GM12878 (cell line): ENCODE data around the gene AKAP13. TPM values are rescaled to one million over a fixed set of nuclear protein-coding genes. Genes with fewer than 3 reads are reported as not detected.

ENCODE experiments used
- ATAC-seq: fragments of 200-7000 bp; cut with Tn5 transposase; 3 replicates; pipeline ENCODE4 v1.9.1; 2020; ENCODE audit warnings: mild to moderate bottlenecking, moderate library complexity
- BruUV-seq: library from RNA; stranded (reverse); fragments of 400-500 nt; replicated peaks from 2 replicates; lab custom pipeline; 2021; lab: Mats Ljungman, UMichigan
- CTCF ChIA-PET: fragments of 300-600 bp; sonication (Branson Sonifier 250); formaldehyde crosslinking; extraction: SDS; loops from one replicate; lab custom pipeline; 2021; ENCODE audit warnings: inconsistent platforms; lab: Yijun Ruan, JAX
- POLR2A ChIA-PET: fragments of 350-600 bp; formaldehyde crosslinking; extraction: SDS; loops from one replicate; lab custom pipeline; 2021; ENCODE audit warnings: inconsistent platforms; lab: Charles Lee
- RAD21 ChIA-PET: fragments of 300-600 bp; sonication (Branson Sonifier 250); formaldehyde crosslinking; loops from one replicate; lab custom pipeline; 2023; ENCODE audit warnings: antibody characterized with exemption; ENCODE audit not compliant: unreplicated experiment; lab: Charles Lee
- SMC1A ChIA-PET: fragments of 300-600 bp; sonication (Branson Sonifier 250); formaldehyde crosslinking; loops from one replicate; lab custom pipeline; 2023; ENCODE audit not compliant: unreplicated experiment, uncharacterized antibody; lab: Charles Lee
- DNase-seq: peaks from one replicate; pipeline ENCODE4 v3.0.0-alpha.2; 2011; ENCODE audit warnings: low read depth, low spot score
- FAIRE-seq: peaks from 3 replicates; lab custom pipeline; 2011; peaks lifted over from hg19 to GRCh38; lab: Jason Lieb, UNC
- H2AFZ ChIP-seq: 2 replicates; pipeline ENCODE4 v1.6.0; 2011; ENCODE audit warnings: low read depth, low read length, control low read depth; ENCODE audit not compliant: control insufficient read depth
- H3K27ac ChIP-seq: 2 replicates; pipeline ENCODE4 v1.5.1; 2011; ENCODE audit warnings: control low read depth; ENCODE audit not compliant: control insufficient read depth, insufficient read depth
- H3K27me3 ChIP-seq, 2 experiments: replicated peaks in 1 of 2; 2 replicates each; pipeline versions ENCODE4 v1.6.0 to v1.6.1; 2011; ENCODE audit warnings: low read length in 1 of 2; ENCODE audit not compliant: control insufficient read depth in 2 of 2, insufficient read depth in 2 of 2
- H3K36me3 ChIP-seq, 2 experiments: 2 replicates each; pipeline ENCODE4 v1.5.1; 2011; ENCODE audit warnings: low read length in 1 of 2; ENCODE audit not compliant: control insufficient read depth in 2 of 2, insufficient read depth in 2 of 2
- H3K4me1 ChIP-seq: 2 replicates; pipeline ENCODE4 v1.6.1; 2011; ENCODE audit warnings: mild to moderate bottlenecking, low read length, moderate library complexity, mixed read lengths; ENCODE audit not compliant: control insufficient read depth, insufficient read depth
- H3K4me2 ChIP-seq: 2 replicates; pipeline ENCODE4 v1.6.0; 2011; ENCODE audit warnings: control low read depth; ENCODE audit not compliant: control insufficient read depth, insufficient read depth
- H3K4me3 ChIP-seq: fragments of 200-600 bp; sonication (generic); 2 replicates; pipeline ENCODE4 v1.5.1; 2016
- H3K79me2 ChIP-seq: 2 replicates; pipeline ENCODE4 v1.6.0; 2011; ENCODE audit warnings: low read length; ENCODE audit not compliant: control insufficient read depth, insufficient read depth
- H3K9ac ChIP-seq: 2 replicates; pipeline ENCODE4 v1.8.0; 2011; ENCODE audit warnings: low read length, control low read depth, mixed read lengths; ENCODE audit not compliant: control insufficient read depth, insufficient read depth
- H3K9me3 ChIP-seq: replicated peaks from 3 replicates; pipeline ENCODE4 v1.5.1; 2011; ENCODE audit warnings: mild to moderate bottlenecking, low read length; ENCODE audit not compliant: control insufficient read depth, insufficient read depth
- H4K20me1 ChIP-seq: 2 replicates; pipeline ENCODE4 v1.6.0; 2011; ENCODE audit not compliant: control insufficient read depth, insufficient read depth
- CBX3 ChIP-seq: fragments of 200-600 bp; sonication (generic); IDR thresholded peaks from 2 replicates; pipeline ENCODE4 v1.6.1; 2016; ENCODE audit warnings: low read depth, borderline replicate concordance
- CHD4 ChIP-seq: fragments of 200-600 bp; sonication (generic); IDR thresholded peaks from 2 replicates; pipeline ENCODE4 v1.6.1; 2016; ENCODE audit warnings: mild to moderate bottlenecking
- ETV6 ChIP-seq, 2 experiments: fragments of 450-650 bp in 1 of 2; IDR thresholded peaks in 1 of 2; conservative IDR thresholded peaks in 1 of 2; 2 replicates each; pipeline ENCODE4 v1.6.1; 2014; ENCODE audit warnings: antibody characterized with exemption in 1 of 2, borderline replicate concordance in 1 of 2, low read depth in 1 of 2, mild to moderate bottlenecking in 1 of 2, moderate library complexity in 1 of 2
- FOXM1 ChIP-seq: IDR thresholded peaks from 2 replicates; pipeline ENCODE4 v1.6.1; 2012; ENCODE audit warnings: low read depth, mild to moderate bottlenecking, inconsistent platforms, low read length, moderate library complexity
- LARP7 ChIP-seq: fragments of 450-650 bp; IDR thresholded peaks from 2 replicates; pipeline ENCODE4 v1.6.1; 2017; ENCODE audit warnings: mild to moderate bottlenecking
- MXI1 ChIP-seq: fragments of 150-350 bp; IDR thresholded peaks from 2 replicates; pipeline ENCODE4 v1.6.1; 2011; ENCODE audit warnings: low read depth, mild to moderate bottlenecking, inconsistent platforms, low read length, improper control_type of control experiment
- NR2C2 ChIP-seq: IDR thresholded peaks from 2 replicates; pipeline ENCODE4 v1.6.1; 2011; ENCODE audit warnings: borderline replicate concordance, low read depth; ENCODE audit not compliant: control insufficient read depth, insufficient read length
- PAX5 ChIP-seq: IDR thresholded peaks from 2 replicates; pipeline ENCODE4 v1.6.1; 2011; ENCODE audit warnings: low read depth, low read length, borderline replicate concordance
- RBBP5 ChIP-seq: fragments of 200-600 bp; sonication (generic); conservative IDR thresholded peaks from 2 replicates; pipeline ENCODE4 v1.6.1; 2016
- RCOR1 ChIP-seq: conservative IDR thresholded peaks from 2 replicates; pipeline ENCODE4 v1.6.1; 2012; ENCODE audit warnings: low read depth, low read length, improper control_type of control experiment
- SIX5 ChIP-seq: IDR thresholded peaks from 2 replicates; pipeline ENCODE4 v1.6.1; 2011; ENCODE audit warnings: mild to moderate bottlenecking, low read depth, low read length, moderate library complexity; ENCODE audit not compliant: severe bottlenecking
- SP1 ChIP-seq: IDR thresholded peaks from one replicate; pipeline ENCODE4 v1.6.1; 2011; ENCODE audit warnings: low read depth, low read length
- SUZ12 ChIP-seq: fragments of 200-600 bp; sonication (generic); IDR thresholded peaks from one replicate; pipeline ENCODE4 v1.6.1; 2018; ENCODE audit warnings: antibody characterized with exemption, mild to moderate bottlenecking; ENCODE audit not compliant: unreplicated experiment
- ZBTB40 ChIP-seq: fragments of 450-650 bp; IDR thresholded peaks from 2 replicates; pipeline ENCODE4 v1.6.1; 2016; ENCODE audit warnings: mild to moderate bottlenecking, moderate library complexity, borderline replicate concordance
- ZNF687 ChIP-seq: fragments of 450-650 bp; IDR thresholded peaks from 2 replicates; pipeline ENCODE4 v1.6.1; 2017; ENCODE audit warnings: mild to moderate bottlenecking, moderate library complexity
- WGBS: methylation state at CpG from one replicate; pipeline ENCODE4 v1.1.6; 2016; ENCODE audit warnings: low lambda C conversion rate; ENCODE audit not compliant: insufficient replicate concordance, insufficient coverage; ENCODE audit errors: missing lambda C conversion rate; 5-methylcytosine and 5-hydroxymethylcytosine counted together
- in situ Hi-C: fragments of 300-500 bp; cut with MboI; formaldehyde crosslinking; loops from 9 replicates; pipeline ENCODE4 v1.14.3; 2018; ENCODE audit warnings: mixed read lengths
- intact Hi-C: fragments of 100-400 bp; cut with micrococcal nuclease; formaldehyde crosslinking; loops from one replicate; pipeline ENCODE4 v1.14.2; 2022; ENCODE audit not compliant: unreplicated experiment
- polyA plus RNA-seq, 11 experiments: library from polyadenylated mRNA; depleted of rRNA in 4 of 11; unstranded in 6 of 11; stranded (reverse) in 5 of 11; fragments of >200 nt; fragmentation: Nextera tagmentation in 4 of 11; fragmentation: Illumina TruSeq in 1 of 11; extraction: Ambion mirVana in 4 of 11; extraction: Trizol in 1 of 11; gene quantifications; 1 replicate in 1 of 11; 2 replicates in 10 of 11; pipeline versions ENCODE4 v1.2.1 to v1.2.3, GENCODE V29; 2011 to 2016; ENCODE audit warnings: inconsistent platforms in 2 of 11, missing spikeins in 2 of 11, low read depth in 1 of 11
- total RNA-seq, 4 experiments: library from RNA; depleted of rRNA in 3 of 4; stranded (reverse); fragments of >200 nt in 3 of 4; fragmentation: Illumina TruSeq in 1 of 4; extraction: Trizol in 1 of 4; gene quantifications; 2 replicates each; pipeline versions ENCODE4 v1.2.1 to v1.2.3, GENCODE V29; 2013 to 2021

AKAP13 gene
- total and polyA plus RNA-seq, 10 of the 15 experiments (the other 5 are each of a cell fraction or from before 2014, with no cell fraction given) = 14.4 to 74.9 (median 55.1) TPM

- ATAC-seq (peak; percentile 77), FAIRE-seq (no peak), DNase-seq (peak; percentile 84)
- in situ Hi-C loops = no loop called here
- Histone ChIP-seq H3K4me2 (peak overlapping the region; percentile 91), H3K27ac (peak overlapping the region; percentile 75), H3K36me3 (no peaks in the 10 kb centered on the region; a peak in 1 of 4 replicates), H3K9ac (no peak overlapping the region), H3K9me3 (no peaks in the 10 kb centered on the region; the same call in none of the 3 replicates), H3K4me1 (peaks cover 81% of the 10 kb centered on the region), H3K27me3 (no peaks in the 10 kb centered on the region), H2AFZ (no peak overlapping the region), H3K79me2 (peaks cover 92% of the 10 kb centered on the region), H3K4me3 (peak overlapping the region; percentile 36; the same call in 1 of the 2 replicates), H4K20me1 (no peaks in the 10 kb centered on the region)
- SMC1A ChIA-PET = interaction anchor here (0.7 to 6.6 kb wide), 10 partner anchors 9 to 96 kb away, joined by 3 to 51 read pairs (median 4); no protein-coding TSS in a partner anchor
- intact Hi-C loops = loop anchor here (10.0 kb wide), 1 partner anchor 296 kb away; no protein-coding TSS in a partner anchor
- POLR2A ChIA-PET = interaction anchor here (1.2 kb wide), 1 partner anchor 26 kb away, joined by 4 read pairs; no protein-coding TSS in a partner anchor
- no TSS peak for BruUV-seq
- under 1% methylated on average over 6 of the region's 6 CpGs for WGBS
- RAD21 ChIA-PET = interaction anchor here (0.5 to 9.7 kb wide), 6 partner anchors 22 to 290 kb away, joined by 3 to 202 read pairs (median 4); partner anchors contain the start of gene AKAP13
- CTCF ChIA-PET = interaction anchor here (0.9 to 10.1 kb wide), 3 partner anchors 28 to 181 kb away, joined by 3 to 119 read pairs (median 3); partner anchors contain the start of gene AKAP13
- TF ChIP-seq ZBTB40 (no peak; the same call in 1 of the 2 replicates), RBBP5 (no peak), NR2C2 (no peak), SUZ12 (no peak), SP1 (no peak), MXI1 (no peak), ETV6 (conservative IDR thresholded peaks at IDR 0.05 in 1 of 2, IDR thresholded peaks at IDR 0.05 in 1 of 2; ENCODE audit: borderline replicate concordance in 1 of 2, low read depth in 1 of 2) (no peak; a peak in 1 of 4 replicates), LARP7 (no peak), CBX3 (no peak), CHD4 (no peak), RCOR1 (no peak), PAX5 (no peak), ZNF687 (no peak), FOXM1 (peak; percentile 40), SIX5 (no peak)
Measured at GRCh38 chr15:85408270-85408746, 27.9 kb downstream of the AKAP13 start.
